Ascending aorta (tissue), 2 donors: ENCODE data around the gene ELAVL1. TPM values are rescaled to one million over a fixed set of nuclear protein-coding genes. Genes with fewer than 3 reads are reported as not detected.

Source experiments
- DNase-seq, 2 donors: peaks; one replicate each; pipeline ENCODE4 v3.0.0-alpha.2; 2019; ENCODE audit warnings: low spot score in 2 of 2
- H3K27ac ChIP-seq, 2 donors: fragments of 200-600 bp; sonication (generic); one replicate each; pipeline ENCODE4 v1.5.1; 2016 to 2017; ENCODE audit warnings: mild to moderate bottlenecking in 1 of 2
- H3K27me3 ChIP-seq: fragments of 200-600 bp; sonication (generic); one replicate; pipeline ENCODE4 v1.5.1; 2017
- H3K36me3 ChIP-seq, 2 donors: fragments of 200-600 bp; sonication (generic); one replicate each; pipeline ENCODE4 v1.5.1; 2016
- H3K4me1 ChIP-seq, 2 donors: fragments of 200-600 bp; sonication (generic); one replicate each; pipeline ENCODE4 v1.5.1; 2016 to 2017; ENCODE audit warnings: mild to moderate bottlenecking in 1 of 2
- H3K4me3 ChIP-seq, 2 donors: fragments of 200-600 bp; sonication (generic); one replicate each; pipeline ENCODE4 v1.5.1; 2016 to 2017; ENCODE audit warnings: mild to moderate bottlenecking in 1 of 2
- H3K9me3 ChIP-seq, 2 donors: fragments of 200-600 bp; sonication (generic); one replicate each; pipeline ENCODE4 v1.5.1; 2016
- intact Hi-C: fragments of 100-400 bp; cut with DNase I; formaldehyde crosslinking; loops from one replicate; pipeline ENCODE4 v1.15.1; 2023
- total RNA-seq: library from RNA; depleted of rRNA; stranded (reverse); fragments of >200 nt; gene quantifications from one replicate; pipeline ENCODE4 v1.1.0, GENCODE V29; 2016
- TF ChIP-seq, protein P1 (sequence below), 3 experiments: fragments of 200-600 bp in 2 of 3; fragments of 450-650 bp in 1 of 3; sonication (generic) in 2 of 3; IDR thresholded peaks; one replicate each; pipeline ENCODE4 v1.5.1; 2016 to 2019; ENCODE audit warnings: antibody characterized with exemption in 3 of 3, mild to moderate bottlenecking in 1 of 3, moderate library complexity in 1 of 3

ELAVL1 gene
- total RNA-seq, 1 donor from 2014 or later: 19.9 TPM

GRCh38 chr19:7942981-7943443 lies 62.4 kb downstream of the ELAVL1 start:
- H3K9me3 ChIP-seq: no peaks in the 10 kb centered on the region
- H3K4me3 ChIP-seq: peak overlapping the region; percentile 58 to 81
- TF ChIP-seq, protein P1, sequence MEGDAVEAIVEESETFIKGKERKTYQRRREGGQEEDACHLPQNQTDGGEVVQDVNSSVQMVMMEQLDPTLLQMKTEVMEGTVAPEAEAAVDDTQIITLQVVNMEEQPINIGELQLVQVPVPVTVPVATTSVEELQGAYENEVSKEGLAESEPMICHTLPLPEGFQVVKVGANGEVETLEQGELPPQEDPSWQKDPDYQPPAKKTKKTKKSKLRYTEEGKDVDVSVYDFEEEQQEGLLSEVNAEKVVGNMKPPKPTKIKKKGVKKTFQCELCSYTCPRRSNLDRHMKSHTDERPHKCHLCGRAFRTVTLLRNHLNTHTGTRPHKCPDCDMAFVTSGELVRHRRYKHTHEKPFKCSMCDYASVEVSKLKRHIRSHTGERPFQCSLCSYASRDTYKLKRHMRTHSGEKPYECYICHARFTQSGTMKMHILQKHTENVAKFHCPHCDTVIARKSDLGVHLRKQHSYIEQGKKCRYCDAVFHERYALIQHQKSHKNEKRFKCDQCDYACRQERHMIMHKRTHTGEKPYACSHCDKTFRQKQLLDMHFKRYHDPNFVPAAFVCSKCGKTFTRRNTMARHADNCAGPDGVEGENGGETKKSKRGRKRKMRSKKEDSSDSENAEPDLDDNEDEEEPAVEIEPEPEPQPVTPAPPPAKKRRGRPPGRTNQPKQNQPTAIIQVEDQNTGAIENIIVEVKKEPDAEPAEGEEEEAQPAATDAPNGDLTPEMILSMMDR (IDR thresholded peaks at IDR 0.05): no peak
- peaks cover 17 to 19% of the 10 kb centered on the region in 2 donors for H3K36me3 ChIP-seq
- H3K27me3 ChIP-seq: no peaks in the 10 kb centered on the region
- H3K27ac ChIP-seq: peak overlapping the region; percentile 91 to 93
- peaks cover 0 to 13% of the 10 kb centered on the region in 2 donors for H3K4me1 ChIP-seq
- DNase-seq: no peak
- intact Hi-C loops: loop anchor here (1.0 kb wide), 3 partner anchors 14 to 40 kb away; partner anchors contain the start of genes MAP2K7 and SNAPC2

DNA sequence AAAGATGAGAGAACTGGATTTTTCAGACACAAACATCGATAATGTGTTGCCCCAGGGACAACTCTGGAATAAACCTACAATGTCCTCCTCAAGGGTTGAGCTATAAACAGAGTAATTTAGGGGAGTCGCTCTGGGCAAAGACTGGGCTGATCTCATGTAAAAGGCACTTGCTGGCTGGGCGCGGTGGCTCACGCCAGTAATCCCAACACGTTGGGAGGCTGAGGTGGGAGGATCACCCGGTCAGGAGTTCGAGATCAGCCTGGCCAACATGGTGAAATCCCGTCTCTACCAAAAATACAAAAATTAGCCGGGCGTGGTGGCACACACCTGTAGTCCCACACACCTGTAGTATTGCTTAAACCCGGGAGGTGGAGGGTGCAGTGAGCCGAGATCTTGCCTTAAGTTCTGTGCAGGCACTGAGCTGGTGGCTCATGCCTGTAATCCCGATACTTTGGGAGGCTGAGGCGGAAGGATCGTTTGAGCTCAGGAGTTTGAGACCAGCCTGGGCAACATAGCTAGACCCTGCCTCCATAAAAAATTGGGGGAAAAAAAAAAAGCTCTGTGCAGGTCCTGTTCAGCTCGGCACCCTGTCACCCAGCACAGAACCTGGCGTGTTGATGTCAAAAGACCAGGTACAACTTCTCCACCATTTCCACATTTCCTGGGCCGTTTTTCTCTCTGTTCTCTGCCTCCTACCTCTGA lies 63.4 kb downstream of the ELAVL1 start:
- H3K27ac ChIP-seq: no peak overlapping the region
- no peaks in the 10 kb centered on the region for H3K27me3 ChIP-seq
- TF ChIP-seq, protein P1 (IDR thresholded peaks at IDR 0.05): no peak
- H3K4me1 ChIP-seq: peaks cover 0 to 13% of the 10 kb centered on the region in 2 donors
- peaks cover 27 to 29% of the 10 kb centered on the region in 2 donors for H3K36me3 ChIP-seq
- intact Hi-C loops: no loop called here
- no peaks in the 10 kb centered on the region for H3K9me3 ChIP-seq
- DNase-seq: no peak
- peak overlapping the region; percentile 58 to 81 for H3K4me3 ChIP-seq

GRCh38 chr19:7940841-7941240 lies 64.6 kb downstream of the ELAVL1 start:
- Histone ChIP-seq H3K27me3 (no peaks in the 10 kb centered on the region), H3K27ac (no peak overlapping the region), H3K9me3 (no peaks in the 10 kb centered on the region), H3K4me3 (no peak overlapping the region), H3K4me1 (peaks cover 0 to 13% of the 10 kb centered on the region in 2 donors), H3K36me3 (peaks cover 39 to 41% of the 10 kb centered on the region in 2 donors)
- intact Hi-C loops: no loop called here
- TF ChIP-seq, protein P1 (IDR thresholded peaks at IDR 0.05): no peak
- no peak for DNase-seq

DNA sequence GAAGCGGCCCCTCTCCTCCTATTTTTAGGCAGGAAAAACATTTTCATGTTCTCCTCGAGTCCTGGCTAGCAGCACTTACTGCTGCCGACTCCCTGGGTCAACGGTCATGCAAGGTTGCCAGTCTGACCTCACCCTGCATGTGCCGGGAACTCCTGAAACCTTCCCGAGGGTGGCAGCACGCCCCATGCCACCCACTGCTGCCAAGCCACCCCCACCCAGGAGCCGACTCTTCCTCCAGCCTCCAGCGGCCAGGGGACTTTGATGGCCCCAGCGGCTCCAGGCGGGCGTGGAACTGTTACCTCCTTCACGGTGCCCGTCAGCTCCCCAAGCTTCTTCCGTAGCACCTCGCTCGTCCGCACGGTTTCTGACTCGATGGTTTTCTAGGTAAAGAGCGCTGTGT lies 70.7 kb downstream of the ELAVL1 start:
- Histone ChIP-seq H3K36me3 (peaks cover 75 to 76% of the 10 kb centered on the region in 2 donors), H3K4me3 (no peak overlapping the region), H3K27me3 (no peaks in the 10 kb centered on the region), H3K4me1 (peaks cover under 1 to 18% of the 10 kb centered on the region in 2 donors), H3K27ac (no peak overlapping the region), H3K9me3 (no peaks in the 10 kb centered on the region)
- TF ChIP-seq, protein P1 (IDR thresholded peaks at IDR 0.05): no peak
- intact Hi-C loops: no loop called here
- DNase-seq: no peak

- DNase-seq: no peak
- H3K9me3 ChIP-seq: no peaks in the 10 kb centered on the region
- no peak overlapping the region for H3K4me3 ChIP-seq
- intact Hi-C loops: no loop called here
- no peak overlapping the region for H3K27ac ChIP-seq
- no peaks in the 10 kb centered on the region for H3K27me3 ChIP-seq
- TF ChIP-seq, protein P1 (IDR thresholded peaks at IDR 0.05): no peak
- H3K4me1 ChIP-seq: peaks cover 7 to 25% of the 10 kb centered on the region in 2 donors
- H3K36me3 ChIP-seq: peaks cover 73 to 76% of the 10 kb centered on the region in 2 donors
Measured at GRCh38 chr19:7933828-7934725, 71.4 kb downstream of the ELAVL1 start.
